ENCODE results near the gene MAPRE3. TPM values are rescaled to one million over a fixed set of nuclear protein-coding genes. Genes with fewer than 3 reads are reported as not detected.

MAPRE3 gene
- total RNA-seq, 1 experiment from 2014 or later = 4.9 TPM

DNA sequence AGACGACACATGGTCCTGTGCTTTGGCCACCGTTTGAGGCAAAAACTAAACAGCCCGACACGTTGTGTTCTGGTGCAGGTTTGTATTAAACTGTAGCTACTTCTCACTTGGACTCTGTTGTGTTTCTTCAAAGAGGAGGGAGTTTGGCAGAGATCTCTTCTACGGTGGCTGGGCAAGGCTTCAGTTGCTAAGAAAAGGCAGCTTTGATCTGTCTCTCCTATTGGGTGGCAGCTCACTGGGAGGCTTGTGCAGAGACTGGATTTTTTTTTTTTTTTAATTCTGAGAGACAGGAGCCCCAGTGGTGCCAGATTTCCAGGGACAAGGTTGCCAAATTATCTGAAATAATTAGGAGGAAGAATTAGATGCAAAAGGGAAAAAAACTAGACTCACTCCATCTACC, 20.2 kb upstream of the MAPRE3 start:
- POLR2A ChIA-PET = no interaction called here
- no peak for DNase-seq
- H3K4me3 Mint-ChIP-seq (ENCODE audit: unreplicated experiment) = no peak overlapping the region

GRCh38 chr2:26951236-26951635, 19.2 kb upstream of the MAPRE3 start:
- BruUV-seq (replicated peaks) = no TSS peak
- CTCF ChIA-PET = interaction anchor here (1.1 to 1.7 kb wide), 3 partner anchors 11 to 66 kb away, joined by 3 to 6 read pairs (median 4); no protein-coding TSS in a partner anchor
- H3K27ac Mint-ChIP-seq (ENCODE audit: unreplicated experiment) = no peak overlapping the region
- no peaks in the 10 kb centered on the region for H3K36me3 Mint-ChIP-seq (ENCODE audit: insufficient read depth, unreplicated experiment)
- Histone ChIP-seq H3K4me3 (ENCODE audit: low read depth, low read length) (no peak overlapping the region), H3K4me1 (no peaks in the 10 kb centered on the region), H3K9me3 (no peaks in the 10 kb centered on the region), H3K27me3 (replicated peaks; ENCODE audit: control insufficient read depth, insufficient read depth, low read length) (no peaks in the 10 kb centered on the region; the same call in none of the 2 replicates), H3K36me3 (ENCODE audit: control insufficient read depth, insufficient read depth, low read length) (no peaks in the 10 kb centered on the region)
- H3K4me3 Mint-ChIP-seq (ENCODE audit: unreplicated experiment) = no peak overlapping the region
- POLR2A ChIA-PET = no interaction called here
- peaks cover 3% of the 10 kb centered on the region for H3K27me3 Mint-ChIP-seq (ENCODE audit: insufficient read depth, unreplicated experiment)
- intact Hi-C loops (cut with micrococcal nuclease; ENCODE audit: unreplicated experiment) = no loop called here
- H3K9me3 Mint-ChIP-seq (ENCODE audit: unreplicated experiment) = no peaks in the 10 kb centered on the region
- DNase-seq = no peak
- no peaks in the 10 kb centered on the region for H3K4me1 Mint-ChIP-seq (ENCODE audit: low read depth, unreplicated experiment)
- TF ChIP-seq CTCF (IDR thresholded peaks at IDR 0.05; ENCODE audit: insufficient read depth in 1 of 2, low read depth in 1 of 2, low read length in 1 of 2, severe bottlenecking in 1 of 2, unreplicated experiment in 1 of 2) = no peak

More for the DNA sequence above, 20.2 kb upstream of the MAPRE3 start:
- Histone ChIP-seq H3K4me3 (ENCODE audit: low read depth, low read length) (no peak overlapping the region), H3K36me3 (ENCODE audit: control insufficient read depth, insufficient read depth, low read length) (no peaks in the 10 kb centered on the region), H3K4me1 (no peaks in the 10 kb centered on the region), H3K27me3 (replicated peaks; ENCODE audit: control insufficient read depth, insufficient read depth, low read length) (no peaks in the 10 kb centered on the region; the same call in none of the 2 replicates), H3K9me3 (no peaks in the 10 kb centered on the region)
- no peak for TF ChIP-seq CTCF (IDR thresholded peaks at IDR 0.05; ENCODE audit: insufficient read depth in 1 of 2, low read depth in 1 of 2, low read length in 1 of 2, severe bottlenecking in 1 of 2, unreplicated experiment in 1 of 2)
- Mint-ChIP-seq H3K9me3 (ENCODE audit: unreplicated experiment) (no peaks in the 10 kb centered on the region), H3K27ac (ENCODE audit: unreplicated experiment) (no peak overlapping the region), H3K4me1 (ENCODE audit: low read depth, unreplicated experiment) (no peaks in the 10 kb centered on the region), H3K27me3 (ENCODE audit: insufficient read depth, unreplicated experiment) (peaks cover 6% of the 10 kb centered on the region), H3K36me3 (ENCODE audit: insufficient read depth, unreplicated experiment) (no peaks in the 10 kb centered on the region)
- CTCF ChIA-PET = interaction anchor here (1.1 to 2.1 kb wide), 4 partner anchors 12 to 104 kb away, joined by 3 to 6 read pairs (median 5); no protein-coding TSS in a partner anchor
- BruUV-seq (replicated peaks) = no TSS peak
- intact Hi-C loops (cut with micrococcal nuclease; ENCODE audit: unreplicated experiment) = no loop called here

DNA sequence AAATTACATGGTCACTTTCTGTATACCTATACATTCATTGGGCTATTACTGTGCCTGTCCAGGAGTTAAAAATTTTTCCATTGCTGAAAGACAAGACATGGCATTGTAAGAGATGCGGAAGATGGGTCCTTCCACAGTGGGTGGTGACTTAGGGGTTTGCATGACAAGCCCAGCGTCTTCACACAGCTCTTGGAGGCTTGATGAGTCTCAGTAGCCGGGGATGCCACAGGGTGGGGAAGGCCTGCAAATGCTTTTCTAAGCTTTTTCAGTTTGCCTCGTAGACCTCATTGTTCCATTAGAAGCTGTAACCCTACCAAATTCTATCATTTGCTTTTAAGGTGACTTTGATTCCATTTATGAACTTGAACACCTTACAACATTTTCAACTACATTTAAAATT, 18.1 kb upstream of the MAPRE3 start:
- Histone ChIP-seq H3K36me3 (ENCODE audit: control insufficient read depth, insufficient read depth, low read length) (no peaks in the 10 kb centered on the region), H3K27me3 (replicated peaks; ENCODE audit: control insufficient read depth, insufficient read depth, low read length) (no peaks in the 10 kb centered on the region; the same call in none of the 2 replicates)
- no peaks in the 10 kb centered on the region for H3K36me3 Mint-ChIP-seq (ENCODE audit: insufficient read depth, unreplicated experiment)

More for the DNA sequence above, 18.1 kb upstream of the MAPRE3 start:
- no peaks in the 10 kb centered on the region for H3K9me3 Mint-ChIP-seq (ENCODE audit: unreplicated experiment)
- CTCF ChIA-PET = interaction anchor here (1.3 kb wide), 1 partner anchor 9 kb away, joined by 3 read pairs; no protein-coding TSS in a partner anchor
- H3K27ac Mint-ChIP-seq (ENCODE audit: unreplicated experiment) = no peak overlapping the region
- no peaks in the 10 kb centered on the region for H3K4me1 ChIP-seq
- H3K9me3 ChIP-seq = no peaks in the 10 kb centered on the region
- H3K4me3 ChIP-seq (ENCODE audit: low read depth, low read length) = no peak overlapping the region
- H3K27me3 Mint-ChIP-seq (ENCODE audit: insufficient read depth, unreplicated experiment) = peaks cover 9% of the 10 kb centered on the region
- H3K4me3 Mint-ChIP-seq (ENCODE audit: unreplicated experiment) = no peak overlapping the region
- H3K4me1 Mint-ChIP-seq (ENCODE audit: low read depth, unreplicated experiment) = no peaks in the 10 kb centered on the region
- no TSS peak for BruUV-seq (replicated peaks)
- intact Hi-C loops (cut with micrococcal nuclease; ENCODE audit: unreplicated experiment) = no loop called here
- no peak for DNase-seq
- no peak for TF ChIP-seq CTCF (IDR thresholded peaks at IDR 0.05; ENCODE audit: insufficient read depth in 1 of 2, low read depth in 1 of 2, low read length in 1 of 2, severe bottlenecking in 1 of 2, unreplicated experiment in 1 of 2)
- POLR2A ChIA-PET = no interaction called here

Data from Caco-2 (cell line).